Measurements from ENCODE around the gene TAOK1. TPM values are rescaled to one million over a fixed set of nuclear protein-coding genes. Genes with fewer than 3 reads are reported as not detected.

TAOK1 gene
- total RNA-seq, 1 experiment from 2014 or later = 87.7 TPM

DNA sequence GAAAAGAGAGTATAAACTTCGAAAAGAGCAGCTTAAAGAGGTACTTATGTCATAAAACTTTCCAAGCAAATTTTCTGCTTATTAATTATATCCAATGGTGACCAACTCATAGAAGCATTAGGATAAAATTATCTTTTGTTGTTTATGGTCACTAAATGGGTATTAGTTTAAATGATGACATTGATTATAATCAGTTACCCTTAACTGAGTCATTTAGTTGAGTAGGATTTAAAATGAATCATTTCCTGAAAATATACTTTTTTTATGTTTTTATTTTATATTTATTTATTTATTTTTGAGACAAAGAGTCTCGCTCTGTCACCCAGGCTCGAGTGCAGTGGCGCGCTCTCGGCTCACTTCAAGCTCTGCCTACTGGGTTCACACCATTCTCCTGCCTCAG, 120.8 kb downstream of the TAOK1 start:
- Histone ChIP-seq H3K36me3 (ENCODE audit: control insufficient read depth, insufficient read depth, low read length) (peaks cover 3% of the 10 kb centered on the region; the same call in 1 of the 2 replicates), H3K27me3 (replicated peaks; ENCODE audit: control insufficient read depth, insufficient read depth, low read length) (no peaks in the 10 kb centered on the region), H3K4me1 (no peaks in the 10 kb centered on the region), H3K9me3 (no peaks in the 10 kb centered on the region), H3K4me3 (ENCODE audit: low read depth, low read length) (no peak overlapping the region)
- Mint-ChIP-seq H3K27me3 (ENCODE audit: insufficient read depth, unreplicated experiment) (no peaks in the 10 kb centered on the region), H3K4me3 (ENCODE audit: unreplicated experiment) (no peak overlapping the region), H3K9me3 (ENCODE audit: unreplicated experiment) (no peaks in the 10 kb centered on the region), H3K4me1 (ENCODE audit: low read depth, unreplicated experiment) (no peaks in the 10 kb centered on the region), H3K36me3 (ENCODE audit: insufficient read depth, unreplicated experiment) (peaks cover 73% of the 10 kb centered on the region), H3K27ac (ENCODE audit: unreplicated experiment) (no peak overlapping the region)
- TF ChIP-seq CTCF (IDR thresholded peaks at IDR 0.05; ENCODE audit: insufficient read depth in 1 of 2, low read depth in 1 of 2, low read length in 1 of 2, severe bottlenecking in 1 of 2, unreplicated experiment in 1 of 2) = no peak
- CTCF ChIA-PET = no interaction called here
- intact Hi-C loops (cut with micrococcal nuclease; ENCODE audit: unreplicated experiment) = no loop called here
- POLR2A ChIA-PET = no interaction called here
- no TSS peak for BruUV-seq (replicated peaks)
- DNase-seq = no peak

- ChIA-PET CTCF (no interaction called here), POLR2A (no interaction called here)
- Mint-ChIP-seq H3K9me3 (ENCODE audit: unreplicated experiment) (no peaks in the 10 kb centered on the region), H3K36me3 (ENCODE audit: insufficient read depth, unreplicated experiment) (peaks cover 87% of the 10 kb centered on the region), H3K4me1 (ENCODE audit: low read depth, unreplicated experiment) (no peaks in the 10 kb centered on the region), H3K27ac (ENCODE audit: unreplicated experiment) (no peak overlapping the region), H3K27me3 (ENCODE audit: insufficient read depth, unreplicated experiment) (no peaks in the 10 kb centered on the region), H3K4me3 (ENCODE audit: unreplicated experiment) (no peak overlapping the region)
- Histone ChIP-seq H3K27me3 (replicated peaks; ENCODE audit: control insufficient read depth, insufficient read depth, low read length) (no peaks in the 10 kb centered on the region), H3K36me3 (ENCODE audit: control insufficient read depth, insufficient read depth, low read length) (no peaks in the 10 kb centered on the region; the same call in 1 of the 2 replicates), H3K4me3 (ENCODE audit: low read depth, low read length) (no peak overlapping the region), H3K4me1 (no peaks in the 10 kb centered on the region), H3K9me3 (no peaks in the 10 kb centered on the region)
- no peak for DNase-seq
- intact Hi-C loops (cut with micrococcal nuclease; ENCODE audit: unreplicated experiment) = no loop called here
- BruUV-seq (replicated peaks) = no TSS peak
- TF ChIP-seq CTCF (IDR thresholded peaks at IDR 0.05; ENCODE audit: insufficient read depth in 1 of 2, low read depth in 1 of 2, low read length in 1 of 2, severe bottlenecking in 1 of 2, unreplicated experiment in 1 of 2) = no peak
Observed at GRCh38 chr17:29514792-29515191, 124.6 kb downstream of the TAOK1 start.

- H3K4me3 ChIP-seq (ENCODE audit: low read depth, low read length) = no peak overlapping the region
- H3K4me1 ChIP-seq = no peaks in the 10 kb centered on the region
- no peaks in the 10 kb centered on the region for H3K4me1 Mint-ChIP-seq (ENCODE audit: low read depth, unreplicated experiment)
- no peak overlapping the region for H3K4me3 Mint-ChIP-seq (ENCODE audit: unreplicated experiment)
- DNase-seq = no peak
- POLR2A ChIA-PET = no interaction called here
- no peaks in the 10 kb centered on the region for H3K9me3 Mint-ChIP-seq (ENCODE audit: unreplicated experiment)
- no peaks in the 10 kb centered on the region; the same call in 1 of the 2 replicates for H3K36me3 ChIP-seq (ENCODE audit: control insufficient read depth, insufficient read depth, low read length)
- no TSS peak for BruUV-seq (replicated peaks)
- H3K9me3 ChIP-seq = no peaks in the 10 kb centered on the region
- H3K36me3 Mint-ChIP-seq (ENCODE audit: insufficient read depth, unreplicated experiment) = peaks cover 83% of the 10 kb centered on the region
- no peaks in the 10 kb centered on the region for H3K27me3 ChIP-seq (replicated peaks; ENCODE audit: control insufficient read depth, insufficient read depth, low read length)
- CTCF ChIA-PET = no interaction called here
- intact Hi-C loops (cut with micrococcal nuclease; ENCODE audit: unreplicated experiment) = no loop called here
- no peaks in the 10 kb centered on the region for H3K27me3 Mint-ChIP-seq (ENCODE audit: insufficient read depth, unreplicated experiment)
- TF ChIP-seq CTCF (IDR thresholded peaks at IDR 0.05; ENCODE audit: insufficient read depth in 1 of 2, low read depth in 1 of 2, low read length in 1 of 2, severe bottlenecking in 1 of 2, unreplicated experiment in 1 of 2) = no peak
- no peak overlapping the region for H3K27ac Mint-ChIP-seq (ENCODE audit: unreplicated experiment)
Observed at GRCh38 chr17:29518359-29518758, 128.2 kb downstream of the TAOK1 start.
